HG03196 (cell line): ENCODE measurements around the gene INMT.

ENCODE experiments used
- ATAC-seq: cut with Tn5 transposase; IDR thresholded peaks from one replicate; pipeline ENCODE4 v1.9.1; 2021; ENCODE audit not compliant: unreplicated experiment

INMT gene

GRCh38 chr7:30779574-30779973, 27.6 kb downstream of the INMT start:
- no peak for ATAC-seq

GRCh38 chr7:30780941-30781340, 29.0 kb downstream of the INMT start:
- ATAC-seq, result no peak

- ATAC-seq, result no peak
These were observed 30.8 kb downstream of the INMT start for GRCh38 chr7:30782690-30783089.

GRCh38 chr7:30785786-30786185, 33.9 kb downstream of the INMT start:
- ATAC-seq, result no peak

GRCh38 chr7:30787486-30787885, 35.6 kb downstream of the INMT start:
- ATAC-seq, result no peak

GRCh38 chr7:30788640-30789333, 36.9 kb downstream of the INMT start:
- no peak for ATAC-seq

GRCh38 chr7:30789334-30789711, 37.4 kb downstream of the INMT start:
- ATAC-seq, result no peak

GRCh38 chr7:30790356-30790755, 38.4 kb downstream of the INMT start:
- ATAC-seq, result no peak

GRCh38 chr7:30791114-30791513, 39.2 kb downstream of the INMT start:
- no peak for ATAC-seq

GRCh38 chr7:30795161-30795948, 43.4 kb downstream of the INMT start:
- no peak for ATAC-seq

- no peak for ATAC-seq
These were observed 44.4 kb downstream of the INMT start for GRCh38 chr7:30796105-30796869.

- ATAC-seq, result no peak
These were observed 45.5 kb downstream of the INMT start for GRCh38 chr7:30797176-30798040.

GRCh38 chr7:30799206-30799975, 47.5 kb downstream of the INMT start:
- peak; percentile 80 for ATAC-seq

GRCh38 chr7:30799976-30800661, 48.2 kb downstream of the INMT start:
- peak; percentile 1 for ATAC-seq

GRCh38 chr7:30800785-30801252, 48.9 kb downstream of the INMT start:
- peak; percentile 24 for ATAC-seq

GRCh38 chr7:30802812-30803211, 50.9 kb downstream of the INMT start:
- ATAC-seq, result no peak

GRCh38 chr7:30804078-30804661, 52.2 kb downstream of the INMT start:
- no peak for ATAC-seq

- no peak for ATAC-seq
These were observed 53.3 kb downstream of the INMT start for GRCh38 chr7:30805081-30805691.

- no peak for ATAC-seq
These were observed 54.0 kb downstream of the INMT start for GRCh38 chr7:30805931-30806330.
